DND-41 (cell line): Measurements from ENCODE around the gene ATP6AP2.

Experiments used
- ATAC-seq: fragments of 200-7000 bp; cut with Tn5 transposase; 3 replicates; pipeline ENCODE4 v1.9.1; 2021; ENCODE audit warnings: low read depth; ENCODE audit not compliant: insufficient read depth
- DNase-seq: peaks from one replicate; pipeline ENCODE4 v3.0.0-alpha.2; 2020
- H2AFZ ChIP-seq: 2 replicates; pipeline ENCODE4 v1.6.0; 2012; ENCODE audit warnings: low read depth, low read length
- H3K27ac ChIP-seq: 2 replicates; pipeline ENCODE4 v1.5.1; 2012; ENCODE audit warnings: low read length, inconsistent platforms
- H3K27me3 ChIP-seq: fragments of 200-600 bp; sonication (generic); 2 replicates; pipeline ENCODE4 v1.6.0; 2012; ENCODE audit warnings: low read length, mild to moderate bottlenecking, inconsistent platforms; ENCODE audit not compliant: insufficient read depth, poor library complexity
- H3K36me3 ChIP-seq: 2 replicates; pipeline ENCODE4 v1.5.1; 2012; ENCODE audit warnings: low read length, inconsistent platforms; ENCODE audit not compliant: insufficient read depth
- H3K4me1 ChIP-seq: 2 replicates; pipeline ENCODE4 v1.5.1; 2012; ENCODE audit warnings: mild to moderate bottlenecking, low read length; ENCODE audit not compliant: insufficient read depth
- H3K4me2 ChIP-seq: 2 replicates; pipeline ENCODE4 v1.6.0; 2012; ENCODE audit warnings: mild to moderate bottlenecking, moderate library complexity, low read length, inconsistent platforms; ENCODE audit not compliant: insufficient read depth
- H3K4me3 ChIP-seq, 2 experiments: fragments of 200-600 bp in 1 of 2; shearing (Covaris generic) in 1 of 2; 2 replicates each; pipeline ENCODE4 v1.5.1; 2012 to 2016; ENCODE audit warnings: inconsistent platforms in 2 of 2, low read length in 2 of 2, mild to moderate bottlenecking in 2 of 2, low read depth in 1 of 2, moderate library complexity in 1 of 2
- H3K79me2 ChIP-seq: 2 replicates; pipeline ENCODE4 v1.6.0; 2012; ENCODE audit warnings: low read length, inconsistent platforms; ENCODE audit not compliant: insufficient read depth
- H3K9ac ChIP-seq: 2 replicates; pipeline ENCODE4 v1.6.0; 2012; ENCODE audit warnings: low read depth, mild to moderate bottlenecking, inconsistent platforms, low read length, moderate library complexity
- H3K9me3 ChIP-seq: 2 replicates; pipeline ENCODE4 v1.5.1; 2012; ENCODE audit warnings: low read length, moderate library complexity, mild to moderate bottlenecking, inconsistent platforms; ENCODE audit not compliant: insufficient read depth, severe bottlenecking
- H4K20me1 ChIP-seq: 2 replicates; pipeline ENCODE4 v1.6.0; 2012; ENCODE audit warnings: low read length; ENCODE audit not compliant: insufficient read depth
- EZH2 ChIP-seq: IDR thresholded peaks from 3 replicates; pipeline ENCODE4 v1.6.1; 2012; ENCODE audit warnings: borderline replicate concordance, low read depth, mild to moderate bottlenecking, moderate library complexity, low read length, inconsistent platforms; ENCODE audit not compliant: severe bottlenecking
- TF ChIP-seq, protein P1 (sequence below): IDR thresholded peaks from 2 replicates; pipeline ENCODE4 v1.5.1; 2012; ENCODE audit warnings: borderline replicate concordance, low read length, moderate library complexity, mild to moderate bottlenecking; ENCODE audit not compliant: poor library complexity, severe bottlenecking; ENCODE audit errors: extremely low read depth

The ATP6AP2 gene

DNA sequence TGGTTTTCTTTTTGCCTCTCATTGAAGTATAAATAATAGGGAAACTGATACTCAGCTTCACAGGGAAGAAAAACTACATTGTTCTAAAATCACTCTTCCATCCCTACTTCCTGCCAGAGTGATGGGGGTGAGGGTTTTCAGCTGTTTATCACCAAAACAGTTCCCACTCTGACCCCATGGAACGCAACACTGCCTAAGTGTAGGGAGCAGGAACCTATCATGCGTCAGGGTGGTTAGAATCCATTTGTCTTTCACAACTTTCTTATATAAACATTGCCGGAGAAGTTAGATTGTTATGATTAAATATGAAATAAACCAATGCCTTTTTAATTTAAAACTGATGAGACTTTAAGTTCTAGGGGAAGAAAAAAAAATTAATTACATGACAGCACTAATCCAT lies 26.6 kb downstream of the ATP6AP2 start:
- Histone ChIP-seq H3K79me2 (no peaks in the 10 kb centered on the region), H3K36me3 (no peaks in the 10 kb centered on the region; the same call in 1 of the 2 replicates), H2AFZ (no peak overlapping the region), H3K27me3 (no peaks in the 10 kb centered on the region), H3K9ac (no peak overlapping the region), H3K4me3 (no peak overlapping the region), H3K4me1 (no peaks in the 10 kb centered on the region), H3K27ac (no peak overlapping the region), H4K20me1 (no peaks in the 10 kb centered on the region), H3K9me3 (no peaks in the 10 kb centered on the region), H3K4me2 (no peak overlapping the region)
- DNase-seq, result no peak
- ATAC-seq, result no peak
- TF ChIP-seq, protein P1, sequence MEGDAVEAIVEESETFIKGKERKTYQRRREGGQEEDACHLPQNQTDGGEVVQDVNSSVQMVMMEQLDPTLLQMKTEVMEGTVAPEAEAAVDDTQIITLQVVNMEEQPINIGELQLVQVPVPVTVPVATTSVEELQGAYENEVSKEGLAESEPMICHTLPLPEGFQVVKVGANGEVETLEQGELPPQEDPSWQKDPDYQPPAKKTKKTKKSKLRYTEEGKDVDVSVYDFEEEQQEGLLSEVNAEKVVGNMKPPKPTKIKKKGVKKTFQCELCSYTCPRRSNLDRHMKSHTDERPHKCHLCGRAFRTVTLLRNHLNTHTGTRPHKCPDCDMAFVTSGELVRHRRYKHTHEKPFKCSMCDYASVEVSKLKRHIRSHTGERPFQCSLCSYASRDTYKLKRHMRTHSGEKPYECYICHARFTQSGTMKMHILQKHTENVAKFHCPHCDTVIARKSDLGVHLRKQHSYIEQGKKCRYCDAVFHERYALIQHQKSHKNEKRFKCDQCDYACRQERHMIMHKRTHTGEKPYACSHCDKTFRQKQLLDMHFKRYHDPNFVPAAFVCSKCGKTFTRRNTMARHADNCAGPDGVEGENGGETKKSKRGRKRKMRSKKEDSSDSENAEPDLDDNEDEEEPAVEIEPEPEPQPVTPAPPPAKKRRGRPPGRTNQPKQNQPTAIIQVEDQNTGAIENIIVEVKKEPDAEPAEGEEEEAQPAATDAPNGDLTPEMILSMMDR, result no peak
- no peak for TF ChIP-seq EZH2

DNA sequence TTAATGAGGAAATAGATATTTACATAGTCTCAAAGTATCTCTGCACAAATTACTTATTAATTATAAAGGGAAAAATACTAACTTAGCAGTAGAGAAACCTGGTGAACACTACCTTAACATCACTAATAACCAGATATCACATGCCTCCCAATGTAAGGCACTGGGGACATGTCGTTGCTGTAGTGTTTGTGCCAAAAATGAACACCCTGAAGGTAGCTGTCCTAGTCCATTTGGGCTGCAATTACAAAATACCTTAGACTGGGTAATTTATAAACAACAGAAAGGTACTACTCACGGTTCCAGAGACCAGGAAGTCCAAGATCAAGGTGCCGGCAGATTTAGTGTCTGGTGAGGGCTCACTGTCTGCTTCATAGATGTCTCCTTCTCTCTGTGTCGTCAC lies 31.7 kb downstream of the ATP6AP2 start:
- no peaks in the 10 kb centered on the region for H3K79me2 ChIP-seq
- H3K36me3 ChIP-seq, result no peaks in the 10 kb centered on the region
- no peaks in the 10 kb centered on the region for H3K9me3 ChIP-seq
- no peaks in the 10 kb centered on the region for H3K27me3 ChIP-seq
- TF ChIP-seq, protein P1, result no peak
- no peak for TF ChIP-seq EZH2
- no peaks in the 10 kb centered on the region for H4K20me1 ChIP-seq
- H2AFZ ChIP-seq, result no peak overlapping the region
- H3K4me3 ChIP-seq, result no peak overlapping the region
- no peak for ATAC-seq
- no peak overlapping the region for H3K9ac ChIP-seq
- no peak for DNase-seq
- no peak overlapping the region for H3K4me2 ChIP-seq
- H3K27ac ChIP-seq, result no peak overlapping the region
- no peaks in the 10 kb centered on the region for H3K4me1 ChIP-seq

DNA sequence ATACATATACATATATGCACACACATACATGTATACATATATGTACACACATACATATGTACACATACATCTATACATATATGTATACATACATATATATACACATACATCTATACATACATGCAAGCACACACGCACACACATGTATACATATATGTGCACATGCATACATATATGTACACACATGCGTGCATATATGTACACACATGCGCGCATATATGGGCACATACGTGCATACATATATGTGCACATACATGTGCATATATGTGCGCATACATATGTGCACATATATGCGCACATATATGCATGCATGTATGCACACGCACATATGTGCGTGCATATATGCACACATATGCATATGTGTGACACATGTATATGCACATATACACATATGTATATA lies 35.2 kb downstream of the ATP6AP2 start:
- H3K9ac ChIP-seq, result no peak overlapping the region
- no peak overlapping the region for H3K27ac ChIP-seq
- H3K36me3 ChIP-seq, result no peaks in the 10 kb centered on the region
- H3K4me1 ChIP-seq, result no peaks in the 10 kb centered on the region
- no peak overlapping the region for H3K4me2 ChIP-seq
- DNase-seq (no peak), ATAC-seq (no peak)
- TF ChIP-seq EZH2, result no peak
- TF ChIP-seq, protein P1, result no peak
- H3K79me2 ChIP-seq, result no peaks in the 10 kb centered on the region
- no peaks in the 10 kb centered on the region for H3K9me3 ChIP-seq
- H3K27me3 ChIP-seq, result no peaks in the 10 kb centered on the region
- H3K4me3 ChIP-seq, result no peak overlapping the region
- H2AFZ ChIP-seq, result no peak overlapping the region
- H4K20me1 ChIP-seq, result no peaks in the 10 kb centered on the region

DNA sequence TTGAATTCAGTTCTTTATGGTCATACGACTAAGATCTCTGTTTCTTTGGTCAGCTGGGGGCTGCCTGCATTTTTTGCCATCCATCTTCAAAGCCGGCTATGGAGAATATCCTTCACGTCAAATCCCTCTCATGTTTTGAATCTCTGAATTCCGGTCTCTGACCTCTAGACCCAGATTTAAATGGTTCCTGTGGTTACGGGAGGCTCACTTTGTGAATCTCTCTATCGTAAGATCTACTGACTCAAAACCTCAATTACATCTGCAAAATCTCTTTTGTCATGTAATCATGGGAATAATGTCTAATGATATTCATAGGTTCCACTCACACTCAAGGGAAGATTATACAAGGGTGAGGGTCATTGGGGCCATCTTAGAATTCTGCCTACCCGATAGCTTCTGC lies 36.8 kb downstream of the ATP6AP2 start:
- DNase-seq, result no peak

More for the DNA sequence above, 36.8 kb downstream of the ATP6AP2 start:
- Histone ChIP-seq H3K79me2 (no peaks in the 10 kb centered on the region), H3K27me3 (no peaks in the 10 kb centered on the region), H3K9ac (no peak overlapping the region), H2AFZ (no peak overlapping the region), H3K4me1 (no peaks in the 10 kb centered on the region), H3K9me3 (no peaks in the 10 kb centered on the region), H3K4me2 (no peak overlapping the region), H3K27ac (no peak overlapping the region), H3K4me3 (no peak overlapping the region), H3K36me3 (no peaks in the 10 kb centered on the region), H4K20me1 (no peaks in the 10 kb centered on the region)
- TF ChIP-seq, protein P1, result no peak
- TF ChIP-seq EZH2, result no peak
- no peak for ATAC-seq
